ENCODE results near the gene AMBRA1.
A peak's percentile ranks its signal among the peaks of the same experiment; 100 is the strongest.
"Not testable (repeated sequence)": the region's sequence is repeated elsewhere in the genome, so short reads cannot be mapped to it uniquely, and the experiment has no call there.

Gene AMBRA1

DNA sequence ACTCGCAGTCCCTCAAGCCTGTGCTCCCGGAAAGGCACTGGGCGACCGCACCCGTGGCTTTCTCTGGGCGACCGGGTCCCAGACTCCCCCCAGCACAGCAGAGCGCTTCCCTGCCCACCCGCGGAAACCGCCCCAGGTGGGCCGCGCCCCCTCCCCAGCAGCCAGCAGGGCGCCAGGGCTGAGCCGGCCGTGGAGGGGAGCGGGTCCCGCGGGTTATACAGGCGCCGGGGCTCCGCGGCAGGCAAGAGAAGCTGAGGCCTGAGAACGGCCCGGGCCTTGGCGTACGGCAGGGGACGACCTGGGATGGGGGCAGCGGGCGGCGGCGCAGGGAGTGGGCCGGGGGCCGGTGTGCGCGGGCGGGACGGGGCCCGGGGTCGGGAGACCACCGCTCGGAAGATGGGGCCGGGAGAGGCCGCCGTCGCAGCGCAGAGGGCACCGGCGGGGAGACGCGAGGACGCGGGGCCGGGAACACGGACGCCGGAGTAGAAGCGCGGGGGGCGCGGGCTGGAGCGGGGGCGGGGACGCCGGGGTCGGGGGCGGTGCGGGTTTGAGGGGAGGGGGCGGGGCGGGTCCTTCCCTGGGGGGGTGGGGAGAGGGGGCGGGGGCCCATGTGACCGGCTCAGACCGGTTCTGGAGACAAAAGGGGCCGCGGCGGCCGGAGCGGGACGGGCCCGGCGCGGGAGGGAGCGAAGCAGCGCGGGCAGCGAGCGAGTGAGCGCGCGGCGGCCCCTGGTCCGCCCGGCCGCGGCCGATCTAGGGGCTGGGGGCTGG lies 212.6 kb downstream of the AMBRA1 start, which contains the start of gene MDK:
MDK (plus strand) TSS at position 622 of the 771 bp plus-strand sequence. CDS start 389 bp downstream, outside the sequence.
- peak; percentile 29 for TF ChIP-seq POLR2AphosphoS5 (IDR thresholded peaks at IDR 0.05; ENCODE audit: low read depth)
- TF ChIP-seq, protein P1, sequence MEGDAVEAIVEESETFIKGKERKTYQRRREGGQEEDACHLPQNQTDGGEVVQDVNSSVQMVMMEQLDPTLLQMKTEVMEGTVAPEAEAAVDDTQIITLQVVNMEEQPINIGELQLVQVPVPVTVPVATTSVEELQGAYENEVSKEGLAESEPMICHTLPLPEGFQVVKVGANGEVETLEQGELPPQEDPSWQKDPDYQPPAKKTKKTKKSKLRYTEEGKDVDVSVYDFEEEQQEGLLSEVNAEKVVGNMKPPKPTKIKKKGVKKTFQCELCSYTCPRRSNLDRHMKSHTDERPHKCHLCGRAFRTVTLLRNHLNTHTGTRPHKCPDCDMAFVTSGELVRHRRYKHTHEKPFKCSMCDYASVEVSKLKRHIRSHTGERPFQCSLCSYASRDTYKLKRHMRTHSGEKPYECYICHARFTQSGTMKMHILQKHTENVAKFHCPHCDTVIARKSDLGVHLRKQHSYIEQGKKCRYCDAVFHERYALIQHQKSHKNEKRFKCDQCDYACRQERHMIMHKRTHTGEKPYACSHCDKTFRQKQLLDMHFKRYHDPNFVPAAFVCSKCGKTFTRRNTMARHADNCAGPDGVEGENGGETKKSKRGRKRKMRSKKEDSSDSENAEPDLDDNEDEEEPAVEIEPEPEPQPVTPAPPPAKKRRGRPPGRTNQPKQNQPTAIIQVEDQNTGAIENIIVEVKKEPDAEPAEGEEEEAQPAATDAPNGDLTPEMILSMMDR (IDR thresholded peaks at IDR 0.05; ENCODE audit: insufficient read depth, low read length): no peak
- no peak within 1 kb of the TSS for H3K27ac ChIP-seq (replicated peaks)
- DNase-seq (ENCODE audit: low read depth in 1 of 2, low spot score in 1 of 2): no peak
- H3K4me3 ChIP-seq (replicated peaks; ENCODE audit: insufficient read depth, low read length): peak within 1 kb of the TSS; percentile 36
- H3K27me3 ChIP-seq (ENCODE audit: insufficient read depth, poor library complexity, severe bottlenecking): peaks cover 15% of the 10 kb centered on the region

DNA sequence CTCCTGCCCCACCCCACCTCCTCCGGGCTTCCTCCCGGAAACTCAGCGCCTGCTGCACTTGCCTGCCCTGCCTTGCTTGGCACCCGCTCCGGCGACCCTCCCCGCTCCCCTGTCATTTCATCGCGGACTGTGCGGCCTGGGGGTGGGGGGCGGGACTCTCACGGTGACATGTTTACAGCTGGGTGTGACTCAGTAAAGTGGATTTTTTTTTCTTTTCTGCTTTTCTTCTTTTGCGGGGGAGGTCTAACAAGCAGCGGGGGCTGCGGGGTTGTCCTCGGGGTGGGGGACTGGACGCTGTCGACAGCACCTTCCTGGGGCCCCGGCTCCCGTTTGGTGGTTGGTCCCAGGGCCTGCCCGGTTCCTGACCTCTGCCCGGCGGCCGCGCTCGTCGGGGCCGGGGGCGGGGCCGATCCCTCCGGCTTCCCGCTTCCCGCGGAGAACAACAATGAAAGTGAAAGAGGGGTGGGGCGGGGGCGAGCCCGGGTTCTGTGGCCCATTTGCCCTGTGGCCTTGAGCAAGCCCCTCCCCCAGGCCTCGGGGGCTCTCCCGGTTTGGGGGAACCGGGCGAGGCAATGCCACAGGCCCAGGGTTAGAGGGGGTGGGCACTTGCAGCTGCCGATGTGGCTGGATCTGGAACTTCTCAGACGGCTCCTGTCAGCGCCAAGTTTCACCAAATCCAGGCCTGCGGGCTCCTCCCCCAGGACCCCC lies 213.3 kb downstream of the AMBRA1 start:
- no peak overlapping the region for H3K27ac ChIP-seq (replicated peaks)
- no peak for TF ChIP-seq GABPA (IDR thresholded peaks at IDR 0.05; ENCODE audit: low read depth)
- TF ChIP-seq SPI1 (IDR thresholded peaks at IDR 0.05; ENCODE audit: borderline replicate concordance, low read depth): no peak
- TF ChIP-seq, protein P2, sequence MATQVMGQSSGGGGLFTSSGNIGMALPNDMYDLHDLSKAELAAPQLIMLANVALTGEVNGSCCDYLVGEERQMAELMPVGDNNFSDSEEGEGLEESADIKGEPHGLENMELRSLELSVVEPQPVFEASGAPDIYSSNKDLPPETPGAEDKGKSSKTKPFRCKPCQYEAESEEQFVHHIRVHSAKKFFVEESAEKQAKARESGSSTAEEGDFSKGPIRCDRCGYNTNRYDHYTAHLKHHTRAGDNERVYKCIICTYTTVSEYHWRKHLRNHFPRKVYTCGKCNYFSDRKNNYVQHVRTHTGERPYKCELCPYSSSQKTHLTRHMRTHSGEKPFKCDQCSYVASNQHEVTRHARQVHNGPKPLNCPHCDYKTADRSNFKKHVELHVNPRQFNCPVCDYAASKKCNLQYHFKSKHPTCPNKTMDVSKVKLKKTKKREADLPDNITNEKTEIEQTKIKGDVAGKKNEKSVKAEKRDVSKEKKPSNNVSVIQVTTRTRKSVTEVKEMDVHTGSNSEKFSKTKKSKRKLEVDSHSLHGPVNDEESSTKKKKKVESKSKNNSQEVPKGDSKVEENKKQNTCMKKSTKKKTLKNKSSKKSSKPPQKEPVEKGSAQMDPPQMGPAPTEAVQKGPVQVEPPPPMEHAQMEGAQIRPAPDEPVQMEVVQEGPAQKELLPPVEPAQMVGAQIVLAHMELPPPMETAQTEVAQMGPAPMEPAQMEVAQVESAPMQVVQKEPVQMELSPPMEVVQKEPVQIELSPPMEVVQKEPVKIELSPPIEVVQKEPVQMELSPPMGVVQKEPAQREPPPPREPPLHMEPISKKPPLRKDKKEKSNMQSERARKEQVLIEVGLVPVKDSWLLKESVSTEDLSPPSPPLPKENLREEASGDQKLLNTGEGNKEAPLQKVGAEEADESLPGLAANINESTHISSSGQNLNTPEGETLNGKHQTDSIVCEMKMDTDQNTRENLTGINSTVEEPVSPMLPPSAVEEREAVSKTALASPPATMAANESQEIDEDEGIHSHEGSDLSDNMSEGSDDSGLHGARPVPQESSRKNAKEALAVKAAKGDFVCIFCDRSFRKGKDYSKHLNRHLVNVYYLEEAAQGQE (IDR thresholded peaks at IDR 0.05; ENCODE audit: insufficient replicate concordance, low read depth): no peak
- TF ChIP-seq, protein P1 (IDR thresholded peaks at IDR 0.05; ENCODE audit: insufficient read depth, low read length): no peak
- no peak; the same call in none of the 2 replicates for TF ChIP-seq POLR2AphosphoS5 (IDR thresholded peaks at IDR 0.05; ENCODE audit: low read depth)
- peak in 1 of 2 experiments; percentile 36 for DNase-seq (ENCODE audit: low read depth in 1 of 2, low spot score in 1 of 2)
- H3K27me3 ChIP-seq (ENCODE audit: insufficient read depth, poor library complexity, severe bottlenecking): peaks cover 15% of the 10 kb centered on the region
- peak overlapping the region; percentile 36 for H3K4me3 ChIP-seq (replicated peaks; ENCODE audit: insufficient read depth, low read length)

DNA sequence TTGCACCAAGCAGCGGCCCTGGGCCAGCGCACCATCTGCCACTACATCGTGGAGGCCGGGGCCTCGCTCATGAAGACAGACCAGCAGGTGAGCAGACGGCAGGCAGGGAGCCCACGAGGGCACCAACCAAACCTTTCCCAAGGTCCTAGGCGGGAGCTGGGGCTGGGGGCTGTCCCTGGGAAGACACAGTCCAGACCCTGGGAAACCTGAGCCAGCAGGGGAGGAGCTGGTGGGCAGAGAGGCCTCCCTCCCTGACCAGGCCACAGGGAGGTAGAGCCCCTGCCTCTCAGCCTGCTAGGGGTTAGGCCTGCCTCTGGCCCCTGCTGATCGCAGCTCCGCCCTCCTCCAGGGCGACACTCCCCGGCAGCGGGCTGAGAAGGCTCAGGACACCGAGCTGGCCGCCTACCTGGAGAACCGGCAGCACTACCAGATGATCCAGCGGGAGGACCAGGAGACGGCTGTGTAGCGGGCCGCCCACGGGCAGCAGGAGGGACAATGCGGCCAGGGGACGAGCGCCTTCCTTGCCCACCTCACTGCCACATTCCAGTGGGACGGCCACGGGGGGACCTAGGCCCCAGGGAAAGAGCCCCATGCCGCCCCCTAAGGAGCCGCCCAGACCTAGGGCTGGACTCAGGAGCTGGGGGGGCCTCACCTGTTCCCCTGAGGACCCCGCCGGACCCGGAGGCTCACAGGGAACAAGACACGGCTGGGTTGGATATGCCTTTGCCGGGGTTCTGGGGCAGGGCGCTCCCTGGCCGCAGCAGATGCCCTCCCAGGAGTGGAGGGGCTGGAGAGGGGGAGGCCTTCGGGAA lies 214.1 kb downstream of the AMBRA1 start:
- H3K4me3 ChIP-seq (replicated peaks; ENCODE audit: insufficient read depth, low read length); H3K27ac ChIP-seq (replicated peaks); DNase-seq (ENCODE audit: low read depth in 1 of 2, low spot score in 1 of 2): not testable (repeated sequence)
- peaks cover 15% of the 10 kb centered on the region for H3K27me3 ChIP-seq (ENCODE audit: insufficient read depth, poor library complexity, severe bottlenecking)
- peak; percentile 55; the same call in 1 of the 2 replicates for TF ChIP-seq POLR2AphosphoS5 (IDR thresholded peaks at IDR 0.05; ENCODE audit: low read depth)

DNA sequence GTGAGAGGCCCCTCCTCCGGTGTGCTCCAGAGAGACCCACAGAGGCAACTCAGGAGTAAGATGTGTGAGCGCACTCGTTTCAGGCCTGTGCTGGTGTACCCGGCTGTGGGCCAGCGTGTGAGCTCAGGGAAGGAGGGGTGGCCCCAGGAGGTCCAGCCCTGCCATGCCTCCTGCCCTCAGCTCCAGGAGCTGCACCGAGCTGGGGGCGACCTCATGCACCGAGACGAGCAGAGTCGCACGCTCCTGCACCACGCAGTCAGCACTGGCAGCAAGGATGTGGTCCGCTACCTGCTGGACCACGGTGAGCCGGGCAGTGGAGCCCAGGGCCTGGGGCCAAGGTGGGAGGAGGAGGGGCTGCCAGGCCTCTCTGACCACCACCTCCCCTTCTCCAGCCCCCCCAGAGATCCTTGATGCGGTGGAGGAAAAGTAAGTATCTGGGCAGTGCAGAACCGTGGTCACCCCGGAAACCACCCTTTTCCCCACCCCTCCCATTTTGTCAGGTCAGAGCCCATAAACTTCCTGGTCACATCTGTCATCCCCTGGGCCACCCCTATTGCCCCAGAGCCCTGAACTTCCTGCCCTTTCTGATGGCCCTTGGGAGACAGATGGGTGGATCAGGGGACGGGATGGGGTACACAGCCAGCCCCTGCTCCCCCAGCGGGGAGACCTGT lies 214.9 kb downstream of the AMBRA1 start:
- H3K27ac ChIP-seq (replicated peaks): no peak overlapping the region
- H3K27me3 ChIP-seq (ENCODE audit: insufficient read depth, poor library complexity, severe bottlenecking): peaks cover 15% of the 10 kb centered on the region
- H3K4me3 ChIP-seq (replicated peaks; ENCODE audit: insufficient read depth, low read length): no peak overlapping the region
- TF ChIP-seq, protein P2 (IDR thresholded peaks at IDR 0.05; ENCODE audit: insufficient replicate concordance, low read depth): no peak
- no peak for TF ChIP-seq GABPA (IDR thresholded peaks at IDR 0.05; ENCODE audit: low read depth)
- TF ChIP-seq SPI1 (IDR thresholded peaks at IDR 0.05; ENCODE audit: borderline replicate concordance, low read depth): no peak
- TF ChIP-seq POLR2AphosphoS5 (IDR thresholded peaks at IDR 0.05; ENCODE audit: low read depth): no peak
- TF ChIP-seq, protein P1 (IDR thresholded peaks at IDR 0.05; ENCODE audit: insufficient read depth, low read length): no peak
- DNase-seq (ENCODE audit: low read depth in 1 of 2, low spot score in 1 of 2): no peak
